ENCODE results near the gene CYP2B6.
"Not testable (repeated sequence)": the region's sequence is repeated elsewhere in the genome, so short reads cannot be mapped to it uniquely, and the experiment has no call there.

The CYP2B6 gene

DNA sequence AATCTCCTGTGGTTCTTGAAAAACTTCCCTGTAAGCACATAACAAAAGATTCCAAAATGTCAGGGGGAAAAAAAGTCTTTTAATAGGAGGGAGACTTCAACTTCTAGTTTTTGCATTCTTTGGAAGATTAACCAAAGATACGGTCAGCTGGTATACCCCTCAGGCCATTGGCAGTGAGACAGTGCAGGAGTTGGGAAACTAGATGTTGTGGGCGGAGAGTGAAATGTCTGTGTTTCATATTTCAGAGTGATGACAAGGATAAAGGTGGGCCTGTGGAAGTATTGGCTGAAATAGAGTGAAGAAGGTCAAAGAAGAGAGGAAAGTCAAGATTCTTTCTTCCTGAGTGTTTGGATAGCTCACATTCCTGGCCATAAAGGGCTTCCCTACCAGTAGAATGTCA lies 40.8 kb downstream of the CYP2B6 start:
- DNase-seq (ENCODE audit: low read depth), result no peak

DNA sequence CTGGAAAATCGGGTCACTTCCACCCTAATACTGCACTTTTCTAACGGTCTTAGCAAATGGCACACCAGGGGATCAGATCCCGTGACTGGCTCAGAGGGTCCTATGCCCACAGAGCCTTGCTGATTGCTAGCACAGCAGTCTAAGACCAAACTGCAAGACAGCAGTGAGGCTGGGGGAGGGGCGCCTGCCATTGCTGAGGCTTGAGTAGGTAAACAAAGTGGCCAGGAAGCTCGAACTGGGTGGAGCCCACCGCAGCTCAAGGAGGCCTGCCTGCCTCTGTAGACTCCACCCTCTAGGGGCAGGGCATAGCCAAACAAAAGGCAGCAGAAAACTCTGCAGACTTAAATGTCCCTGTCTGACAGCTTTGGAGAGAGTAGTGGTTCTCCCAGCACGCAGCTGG lies 42.2 kb downstream of the CYP2B6 start:
- not testable (repeated sequence) for DNase-seq (ENCODE audit: low read depth)

DNA sequence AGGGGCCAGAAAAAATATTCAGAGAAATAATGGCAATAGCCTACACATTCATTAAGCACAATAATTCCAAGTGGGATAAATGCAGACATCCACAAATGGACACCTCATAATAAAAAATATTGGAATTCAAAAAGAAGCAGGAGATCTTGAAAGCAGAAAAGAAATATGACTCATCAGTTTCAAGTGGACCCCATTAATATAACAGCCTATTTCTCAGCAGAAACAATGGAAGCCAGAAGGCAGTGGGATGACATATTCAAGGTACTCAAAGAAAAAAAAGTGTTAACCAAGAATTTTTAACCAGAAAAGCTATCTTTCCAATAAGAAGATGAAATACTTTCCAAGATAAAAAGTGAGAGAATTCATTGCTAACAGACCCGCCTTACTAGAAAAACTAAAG lies 48.7 kb downstream of the CYP2B6 start:
- DNase-seq (ENCODE audit: low read depth), result no peak

DNA sequence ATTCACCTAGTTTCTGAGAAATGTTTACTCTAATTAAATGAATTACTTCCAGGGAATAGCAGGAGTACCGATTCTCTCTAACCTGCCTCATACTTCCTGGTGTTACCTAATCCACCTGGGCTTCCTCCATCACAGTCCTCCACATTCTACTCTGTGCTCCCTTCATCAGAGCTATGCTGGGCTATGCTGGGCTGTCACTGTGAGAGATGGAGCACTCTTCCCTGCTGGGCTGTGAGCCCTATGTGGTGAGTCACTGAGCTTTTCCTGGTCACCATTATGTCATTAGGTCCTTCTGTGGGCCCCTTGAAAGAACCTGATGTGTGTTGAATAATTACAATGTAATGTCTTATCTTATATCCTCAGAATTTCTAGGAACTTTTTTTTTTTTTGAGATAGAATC lies 54.0 kb downstream of the CYP2B6 start:
- not testable (repeated sequence) for DNase-seq (ENCODE audit: low read depth)

DNA sequence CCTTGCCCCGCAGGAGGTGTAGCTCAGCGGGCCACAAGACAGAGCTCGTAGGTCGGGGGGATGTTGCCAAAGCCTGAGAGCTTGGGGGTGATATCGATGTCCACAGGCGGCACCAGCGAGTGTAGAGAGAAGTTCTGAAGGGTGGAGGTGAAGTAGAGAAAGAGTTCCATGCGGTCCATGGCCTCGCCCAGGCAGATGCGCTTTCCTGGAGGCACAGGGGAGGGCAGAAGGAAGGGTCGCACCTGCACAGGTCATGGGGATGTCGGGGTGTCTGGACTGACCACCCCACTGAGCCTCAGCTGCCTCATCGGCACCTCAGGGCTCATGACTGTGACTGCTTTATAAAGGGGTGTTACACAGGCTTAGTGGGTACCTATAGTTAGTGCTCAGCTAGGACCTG lies 59.3 kb downstream of the CYP2B6 start:
- no peak for DNase-seq (ENCODE audit: low read depth)

DNA sequence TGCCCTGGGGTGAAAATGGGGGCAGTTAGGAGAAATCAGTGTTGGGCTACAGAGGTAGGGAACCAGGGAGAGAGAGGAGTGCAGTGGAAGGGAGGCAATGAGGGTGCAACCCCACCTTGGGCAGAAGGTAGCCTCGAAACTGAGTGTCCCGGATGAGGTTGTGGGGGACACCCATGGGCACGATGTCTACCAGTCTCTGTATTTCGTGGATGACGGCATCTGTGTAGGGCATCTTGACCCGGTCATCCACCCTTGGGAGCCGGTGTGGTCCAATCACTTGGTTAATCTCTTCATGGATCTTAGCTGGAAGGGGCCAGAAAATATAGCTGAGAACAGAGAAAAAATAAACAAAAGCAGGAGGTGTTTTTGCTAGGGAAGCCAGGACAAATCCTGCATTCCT lies 61.1 kb downstream of the CYP2B6 start:
- not testable (repeated sequence) for DNase-seq (ENCODE audit: low read depth)

DNA sequence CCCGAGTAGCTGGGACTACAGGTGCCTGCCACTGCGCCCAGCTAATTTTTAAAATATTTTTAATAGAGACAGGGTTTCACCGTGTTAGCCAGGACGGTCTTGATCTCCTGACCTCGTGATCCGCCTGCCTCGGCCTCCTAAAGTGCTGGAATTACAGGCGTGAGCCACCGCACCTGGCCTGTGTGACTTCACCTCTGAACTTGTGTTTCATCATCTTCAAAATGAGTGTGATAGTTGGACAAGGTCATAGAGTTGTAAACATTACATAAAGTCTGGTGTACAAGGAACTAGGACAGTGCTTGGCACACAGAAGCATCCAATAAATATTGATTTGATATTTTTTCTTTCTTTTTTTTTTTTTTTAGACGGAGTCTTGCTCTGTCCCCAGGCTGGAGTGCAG lies 62.2 kb downstream of the CYP2B6 start:
- DNase-seq (ENCODE audit: low read depth), result not testable (repeated sequence)

DNA sequence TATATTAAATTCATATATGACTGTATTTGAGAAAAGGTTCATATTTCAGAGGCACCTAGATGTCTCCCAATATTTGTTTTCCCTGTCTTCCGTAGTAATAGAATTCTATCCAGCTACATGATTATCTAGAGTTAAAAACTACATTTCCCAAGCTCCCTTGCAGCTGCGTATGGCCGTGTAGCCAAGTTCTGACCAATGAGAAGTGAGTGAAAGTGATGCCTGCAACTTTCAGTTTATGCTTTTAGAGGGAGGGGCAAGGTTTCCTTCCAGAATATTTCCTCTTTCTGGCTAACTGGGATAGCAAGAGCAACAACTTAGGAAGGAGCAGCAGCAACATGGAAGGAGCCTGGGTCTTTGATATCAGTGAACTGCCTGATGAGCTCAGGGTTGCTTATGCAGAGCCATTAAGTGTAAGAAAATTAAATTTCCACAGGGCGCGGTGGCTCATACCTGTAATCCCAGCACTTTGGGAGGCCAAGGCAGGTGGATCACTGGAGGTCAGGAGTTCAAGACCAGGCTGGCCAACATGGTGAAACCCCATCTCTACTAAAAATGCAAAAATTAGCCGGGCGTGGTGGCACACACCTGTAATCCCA lies 74.0 kb downstream of the CYP2B6 start:
- DNase-seq (ENCODE audit: low read depth), result no peak
